Measurements from ENCODE around the gene POLN.
"Not testable (repeated sequence)": the region's sequence is repeated elsewhere in the genome, so short reads cannot be mapped to it uniquely, and the experiment has no call there.

The POLN gene

DNA sequence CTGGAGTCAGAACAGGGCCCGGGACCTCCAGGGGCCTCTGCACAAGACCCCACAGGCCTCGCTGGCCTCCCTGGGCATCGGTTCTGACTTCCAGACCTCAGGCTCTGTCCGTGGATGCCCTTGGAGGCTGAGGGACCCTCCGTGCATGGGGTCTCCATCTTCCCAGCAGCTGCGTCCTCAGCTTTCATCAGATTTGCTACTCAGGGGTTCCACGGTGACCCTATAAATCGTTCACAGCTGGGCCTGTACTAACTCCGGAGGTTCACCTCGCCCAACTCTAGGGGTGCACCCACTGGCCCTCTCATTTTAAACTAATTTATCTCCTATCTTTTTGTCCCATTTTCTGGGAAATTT, 33.1 kb upstream of the POLN start:
- DNase-seq = not testable (repeated sequence)

DNA sequence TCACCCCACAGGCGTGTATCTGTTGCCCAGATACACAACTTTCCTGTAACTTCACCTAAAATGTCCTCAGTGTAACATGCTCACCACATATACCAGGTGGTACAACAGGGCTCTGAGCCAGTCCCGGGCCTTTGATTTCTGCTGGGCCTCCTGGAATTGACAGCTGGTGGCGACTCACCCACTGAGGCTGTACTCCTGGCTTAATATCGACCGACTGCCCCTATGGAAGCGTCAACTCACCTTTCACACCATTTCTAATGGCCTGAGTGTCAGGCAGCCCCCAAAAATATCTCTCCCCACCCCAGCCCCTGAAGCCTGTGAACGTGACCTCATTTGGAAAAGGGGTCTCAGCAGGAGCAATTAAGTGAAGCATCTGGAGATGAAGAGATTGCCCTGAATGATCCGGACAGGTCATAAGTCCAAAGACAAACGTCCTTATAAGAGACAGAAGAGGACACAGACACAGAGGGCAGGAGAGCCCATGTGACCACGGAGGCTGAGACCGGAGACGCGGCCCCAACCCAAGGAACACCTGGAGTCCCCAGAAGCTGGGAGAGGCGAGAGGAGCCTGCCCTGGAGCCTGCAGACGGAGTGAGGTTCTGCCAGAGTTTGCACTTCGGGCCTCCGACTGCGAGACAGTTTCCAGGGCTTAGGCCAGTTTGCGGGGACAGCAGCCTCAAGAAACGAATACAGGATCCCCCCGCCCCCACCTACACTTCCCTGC, 32.6 kb upstream of the POLN start:
- DNase-seq = no peak

DNA sequence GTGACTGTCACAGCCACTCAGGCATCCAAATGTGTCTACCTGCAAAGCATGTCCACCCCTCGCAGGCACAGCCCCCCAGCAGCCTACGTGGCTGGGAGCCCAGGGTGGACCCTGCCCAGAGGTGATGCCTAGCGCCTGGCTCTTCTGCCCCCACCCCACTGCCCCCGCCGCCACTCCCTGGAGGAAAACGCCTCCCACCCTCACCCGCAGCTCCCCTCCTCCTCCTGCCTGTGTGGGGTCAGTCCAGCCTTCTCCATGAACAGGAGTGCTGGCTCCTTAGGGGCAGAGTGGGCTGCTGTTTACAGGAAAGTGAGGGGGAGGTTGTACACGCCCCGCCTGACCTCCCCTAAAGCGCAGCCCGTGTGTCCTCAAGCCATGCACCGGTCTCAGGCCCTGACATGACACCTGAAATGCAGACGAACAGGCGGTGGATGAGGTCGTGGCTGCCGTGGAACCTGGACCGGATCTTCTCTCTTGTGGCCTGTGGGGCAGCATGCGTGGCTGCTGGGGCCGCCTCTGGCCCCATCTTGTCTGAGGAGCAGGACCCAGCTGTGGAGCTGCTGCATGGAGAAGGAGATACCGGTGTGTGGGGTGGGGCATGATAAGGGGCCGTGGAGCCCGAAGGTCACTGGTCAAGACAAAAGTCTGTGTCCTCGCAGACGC, 31.9 kb upstream of the POLN start:
- DNase-seq = no peak

DNA sequence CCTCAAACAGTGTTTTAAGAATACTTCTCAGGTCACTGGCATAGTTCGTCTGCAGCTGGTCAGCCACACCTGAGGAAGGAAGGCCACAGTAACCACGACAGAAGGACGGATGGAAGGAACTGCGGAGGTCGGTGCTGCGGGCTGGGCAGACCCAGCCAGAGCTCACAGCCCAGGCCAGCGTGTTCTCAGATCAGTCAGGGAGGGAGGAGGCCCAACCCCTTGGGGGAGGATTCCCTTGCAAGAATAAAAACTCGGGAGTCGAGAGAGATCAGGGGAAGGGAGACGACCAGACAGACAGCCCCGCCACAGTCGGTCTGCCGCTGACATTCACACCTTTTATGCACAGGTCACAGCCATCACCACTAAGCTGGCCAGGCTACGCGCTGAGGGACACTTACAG, 31.3 kb upstream of the POLN start:
- no peak for DNase-seq

GRCh38 chr4:2272828-2273120, 30.9 kb upstream of the POLN start:
- no peak for DNase-seq

DNA sequence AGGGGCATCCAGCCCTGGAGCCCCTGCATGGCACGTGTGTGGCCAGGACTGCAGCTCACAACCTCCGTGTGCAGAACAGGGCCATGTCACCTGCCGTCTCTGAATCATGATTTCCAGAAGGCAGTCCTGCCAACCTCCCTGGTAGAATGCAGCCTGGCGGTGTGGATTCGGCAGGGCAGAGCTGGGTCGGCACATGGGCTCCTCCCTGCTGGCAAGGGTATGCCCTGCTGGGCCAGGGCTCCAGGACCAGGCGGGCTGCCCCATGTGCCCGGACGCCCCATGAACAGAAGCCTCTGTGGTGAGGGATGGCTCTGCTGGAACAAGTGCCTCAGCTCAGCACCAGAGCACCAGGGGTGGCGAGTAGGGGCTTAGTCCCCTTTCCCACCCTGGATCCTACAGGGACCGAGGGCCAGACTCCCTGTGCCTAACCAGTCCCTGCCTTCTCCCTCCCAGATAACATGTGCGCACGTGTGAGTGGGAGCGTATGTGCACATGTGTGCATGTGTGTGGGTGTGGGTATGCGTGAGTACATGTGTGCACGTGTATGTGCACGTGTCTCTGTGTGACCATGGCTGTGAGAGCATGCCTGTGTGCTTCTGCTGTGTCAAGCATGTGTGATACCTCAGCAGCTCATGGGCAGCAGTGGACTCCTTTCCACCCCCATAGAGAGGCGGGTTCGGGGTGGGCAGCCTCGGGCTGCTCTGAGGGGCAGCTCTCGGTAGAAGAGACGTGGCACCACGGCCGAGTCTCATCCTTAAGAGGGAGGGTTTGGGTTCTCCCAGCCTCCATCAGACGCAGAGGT, 30.3 kb upstream of the POLN start:
- DNase-seq = no peak

GRCh38 chr4:2271279-2272025, 29.5 kb upstream of the POLN start:
- DNase-seq = no peak

- no peak for DNase-seq
These were observed 28.6 kb upstream of the POLN start for GRCh38 chr4:2270341-2271165.

DNA sequence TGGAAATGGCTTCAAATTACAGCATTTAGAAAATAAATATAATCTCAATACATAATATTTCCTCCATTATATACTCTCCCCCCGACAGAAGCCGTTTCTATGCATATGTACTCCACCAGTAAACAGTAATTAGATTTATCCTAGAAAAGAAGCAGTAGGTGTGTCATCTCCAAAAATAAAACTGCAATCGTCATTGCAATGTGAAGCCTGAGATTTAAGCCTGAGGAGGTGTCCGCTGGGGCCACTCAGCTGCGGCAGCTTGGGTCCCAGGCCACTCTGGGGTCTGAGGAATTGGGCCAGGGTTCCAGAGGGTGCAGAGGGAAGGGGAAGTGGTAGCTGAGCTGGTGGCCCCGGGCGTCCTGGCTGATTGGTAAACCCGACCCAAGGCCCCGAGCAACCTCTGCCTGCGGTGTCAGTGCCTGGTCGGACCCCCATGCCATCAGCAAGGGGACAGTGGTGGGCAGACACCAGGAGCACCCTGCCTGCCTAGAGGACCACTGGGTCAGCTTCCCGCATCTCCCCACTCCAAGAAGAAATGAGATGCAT, 27.8 kb upstream of the POLN start:
- no peak for DNase-seq

DNA sequence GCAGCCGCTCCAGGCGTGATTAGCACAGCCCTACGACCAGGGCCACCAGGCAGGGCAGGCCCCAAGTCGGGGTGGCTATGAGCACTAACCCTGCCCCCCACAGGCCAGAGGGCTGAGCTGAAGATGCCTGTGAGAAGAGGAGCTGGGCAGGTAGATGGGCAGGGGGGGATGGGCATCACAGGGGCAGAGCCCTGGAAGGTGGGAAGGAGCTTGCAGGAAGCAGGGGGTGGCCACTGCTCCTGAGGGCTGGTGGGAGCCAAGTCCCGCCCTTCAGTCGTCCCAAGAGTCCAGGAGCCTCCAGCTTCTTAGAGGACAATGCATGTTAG, 27.2 kb upstream of the POLN start:
- no peak for DNase-seq

DNA sequence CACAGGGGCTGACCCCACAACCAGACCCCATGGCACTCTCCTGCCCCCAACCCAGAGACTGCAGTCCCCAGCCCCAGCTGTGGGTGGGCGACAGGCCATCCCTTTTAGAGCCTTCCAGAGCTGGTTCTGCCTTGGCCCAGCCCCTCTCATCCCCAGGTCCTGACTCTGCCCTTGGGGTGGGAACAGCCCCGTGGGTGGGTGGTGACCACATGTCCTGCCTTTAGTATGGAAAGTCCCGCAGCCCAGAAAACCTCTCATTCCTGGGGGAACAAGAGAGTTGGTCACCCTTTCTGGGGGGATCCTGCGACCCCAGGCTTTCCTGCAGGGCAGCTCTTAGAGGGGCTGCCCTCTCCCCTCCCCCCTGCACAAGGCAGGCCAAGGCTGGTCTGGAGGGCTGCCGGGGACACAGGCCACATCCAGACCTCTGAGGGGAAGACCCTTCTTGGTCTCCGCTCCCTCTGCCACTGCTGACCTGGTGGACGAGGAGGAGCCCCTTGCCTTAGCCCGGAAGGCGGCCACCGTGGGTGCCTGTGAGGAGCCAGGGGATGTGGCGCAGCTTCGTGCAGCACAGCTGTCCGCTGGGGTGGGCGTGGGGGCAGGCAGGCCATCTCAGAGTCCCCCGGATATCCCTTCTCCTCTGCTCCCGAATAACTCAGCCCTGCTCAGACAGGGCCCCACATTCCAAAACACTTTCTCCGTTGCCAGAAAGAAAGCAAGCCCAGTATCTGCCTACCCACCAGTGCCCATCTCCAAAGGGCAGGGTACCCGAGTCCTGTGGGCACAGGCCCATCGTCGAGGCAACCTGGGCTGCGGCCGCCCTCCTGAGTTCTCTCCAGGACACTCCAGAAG, 26.7 kb upstream of the POLN start:
- DNase-seq = no peak

DNA sequence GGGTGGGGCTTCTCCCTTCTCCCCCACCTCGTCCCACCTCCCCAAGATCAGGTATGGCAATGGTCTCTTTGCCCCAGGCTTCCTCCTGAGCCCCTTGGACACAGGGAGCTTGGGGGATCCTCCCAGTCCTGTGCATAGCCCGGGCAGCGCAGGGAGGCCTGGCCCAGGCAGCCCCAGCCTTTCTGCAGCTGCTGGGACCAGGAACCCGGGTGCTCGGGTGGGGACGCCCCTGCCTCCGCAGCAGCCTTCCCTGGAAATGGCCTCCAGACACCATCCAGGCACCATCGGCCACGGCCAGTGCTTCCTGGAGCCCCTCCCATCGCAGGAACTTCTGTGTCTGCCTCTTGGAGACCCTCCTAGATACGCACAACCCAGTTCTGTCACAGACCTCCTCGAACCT, 25.9 kb upstream of the POLN start:
- no peak for DNase-seq

GRCh38 chr4:2267320-2267811, 25.4 kb upstream of the POLN start:
- DNase-seq = no peak

GRCh38 chr4:2266821-2267220, 24.9 kb upstream of the POLN start:
- no peak for DNase-seq

GRCh38 chr4:2266181-2266580, 24.3 kb upstream of the POLN start:
- no peak for DNase-seq

DNA sequence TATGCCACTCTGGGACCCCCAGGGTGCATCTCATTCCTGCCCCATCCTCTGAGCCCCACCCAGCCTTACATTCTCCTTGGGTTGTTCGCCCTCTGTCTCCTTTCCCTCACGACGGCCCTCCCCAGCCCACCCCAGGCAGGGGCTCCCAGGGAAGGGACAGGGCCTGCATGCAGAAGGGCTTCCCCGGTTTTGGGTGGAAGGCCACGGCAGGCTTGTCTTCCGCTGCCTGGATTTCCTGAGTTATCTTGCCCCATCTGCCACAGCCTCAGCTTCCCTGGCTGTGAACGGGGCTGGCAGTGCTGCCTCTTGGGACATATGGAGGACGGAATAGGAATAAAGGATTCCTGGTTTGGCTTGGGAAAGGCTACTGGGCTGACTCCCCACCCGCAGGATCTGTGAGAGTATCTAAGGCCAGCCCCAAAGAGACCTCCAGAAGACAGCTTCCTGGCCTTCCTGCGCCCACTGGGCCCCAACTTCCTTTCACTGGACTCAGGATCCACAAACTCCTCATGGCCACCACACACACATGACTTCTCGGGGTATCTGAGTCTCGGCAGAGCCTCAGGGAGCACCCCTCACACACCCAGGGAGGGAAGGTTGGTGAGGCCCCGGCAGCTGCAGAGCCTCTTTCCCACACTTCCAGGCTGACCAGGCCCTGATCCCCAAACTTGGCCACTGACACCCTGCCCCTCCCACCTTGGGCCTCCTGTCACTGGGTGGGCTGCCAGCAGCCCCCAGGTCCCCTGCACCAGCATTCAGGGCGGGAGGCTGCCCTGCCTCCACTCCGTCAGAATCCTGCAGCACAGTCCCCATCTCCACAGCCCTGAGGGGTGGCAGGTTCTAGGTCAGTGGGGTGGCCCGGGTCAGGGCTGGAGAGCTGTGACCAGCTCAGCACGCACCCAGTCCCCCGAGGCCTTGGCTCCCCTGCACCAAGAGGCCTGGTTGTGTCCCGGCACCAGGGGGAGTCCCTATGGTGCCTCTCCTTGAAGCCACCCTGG, 23.5 kb upstream of the POLN start:
- no peak for DNase-seq

DNA sequence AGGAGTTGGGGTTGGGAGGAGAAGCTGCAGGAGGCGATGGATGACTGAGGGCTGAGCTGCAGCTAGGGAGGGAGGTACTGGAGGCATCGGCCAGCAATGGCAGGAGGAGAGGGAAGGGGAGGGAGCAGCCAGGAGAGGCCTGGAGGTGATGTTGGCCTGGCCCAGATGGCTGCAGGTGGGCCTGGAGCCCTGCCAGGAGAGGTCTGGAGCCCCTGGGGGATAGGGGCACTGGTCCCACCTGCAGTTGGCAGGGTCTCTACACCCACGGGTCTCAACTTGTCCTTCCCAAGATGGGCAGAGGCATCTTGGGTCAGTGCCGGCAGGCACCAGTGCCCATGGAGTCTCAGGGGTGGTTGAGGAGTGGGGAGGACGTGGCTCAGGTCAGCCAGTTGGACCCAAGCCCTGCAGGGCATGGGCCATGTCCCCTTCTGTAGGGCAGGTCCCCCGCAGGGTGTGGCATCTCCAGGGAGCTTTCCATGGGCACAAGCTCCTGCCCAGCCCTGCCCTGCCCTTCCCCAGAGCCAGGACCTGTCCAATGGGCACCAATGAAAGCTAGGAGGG, 22.6 kb upstream of the POLN start:
- DNase-seq = no peak

DNA sequence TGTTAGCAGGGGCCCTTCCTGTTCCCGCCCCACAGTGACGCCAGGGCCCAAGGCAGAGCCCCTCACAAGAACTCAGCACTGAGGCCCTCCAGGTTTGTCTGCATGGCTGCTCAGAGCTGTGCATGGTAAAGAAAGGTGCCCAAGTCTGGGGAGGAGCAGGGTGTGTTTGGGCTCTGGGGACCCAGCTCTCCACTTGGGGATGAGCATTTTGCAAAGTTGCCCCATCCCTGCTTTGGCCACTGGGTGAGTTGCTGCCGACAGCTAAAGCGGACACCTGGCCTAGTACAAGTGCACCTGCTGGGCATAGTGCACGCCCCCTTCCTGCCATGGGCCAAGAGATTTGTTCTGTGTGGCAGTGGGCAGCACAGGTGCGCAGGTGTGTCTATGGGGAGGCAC, 22.0 kb upstream of the POLN start:
- no peak for DNase-seq

- DNase-seq = no peak
These were observed 21.0 kb upstream of the POLN start for GRCh38 chr4:2262944-2263250.

Measured in activated CD8-positive, alpha-beta memory T cell treated with anti-CD3 and anti-CD28 coated beads, Interleukin-2, amount 50 U/mL, for 4 hours (primary cell).